Osteoblast (primary cell): ENCODE data around the gene TRIP4. TPM values are rescaled to one million over a fixed set of nuclear protein-coding genes. Genes with fewer than 3 reads are reported as not detected.
A peak's percentile ranks its signal among the peaks of the same experiment; 100 is the strongest.

Experiments
- DNase-seq: peaks from one replicate; pipeline ENCODE4 v3.0.0; 2011; ENCODE audit warnings: low spot score, mixed read lengths; ENCODE audit not compliant: insufficient read length; ENCODE audit errors: missing footprints
- H2AFZ ChIP-seq: 2 replicates; pipeline ENCODE4 v1.6.0; 2011; ENCODE audit warnings: mild to moderate bottlenecking, low read length
- H3K27ac ChIP-seq: 2 replicates; pipeline ENCODE4 v1.5.1; 2011; ENCODE audit warnings: mild to moderate bottlenecking, low read depth, low read length, moderate library complexity
- H3K27me3 ChIP-seq: 2 replicates; pipeline ENCODE4 v1.6.0; 2012; ENCODE audit warnings: mild to moderate bottlenecking, control low read depth, inconsistent platforms, low read length, moderate library complexity; ENCODE audit not compliant: insufficient read depth
- H3K36me3 ChIP-seq: 2 replicates; pipeline ENCODE4 v1.5.1; 2011; ENCODE audit warnings: mild to moderate bottlenecking, low read length, control low read depth, moderate library complexity; ENCODE audit not compliant: insufficient read depth
- H3K4me1 ChIP-seq: 2 replicates; pipeline ENCODE4 v1.5.1; 2011; ENCODE audit warnings: mild to moderate bottlenecking, low read length, control low read depth, moderate library complexity; ENCODE audit not compliant: insufficient read depth
- H3K4me2 ChIP-seq: 2 replicates; pipeline ENCODE4 v1.6.0; 2011; ENCODE audit warnings: mild to moderate bottlenecking, low read length; ENCODE audit not compliant: insufficient read depth
- H3K4me3 ChIP-seq: fragments of 200-600 bp; sonication (generic); 3 replicates; pipeline ENCODE4 v1.5.1; 2012; ENCODE audit warnings: mild to moderate bottlenecking, low read length, inconsistent platforms; ENCODE audit not compliant: insufficient read depth
- H3K79me2 ChIP-seq: 2 replicates; pipeline ENCODE4 v1.6.0; 2012; ENCODE audit warnings: mild to moderate bottlenecking, low read length, control low read depth, inconsistent platforms; ENCODE audit not compliant: insufficient read depth
- H3K9me3 ChIP-seq: 2 replicates; pipeline ENCODE4 v1.5.1; 2011; ENCODE audit warnings: low read depth, low read length, control low read depth
- H4K20me1 ChIP-seq: 2 replicates; pipeline ENCODE4 v1.6.0; 2012; ENCODE audit warnings: mild to moderate bottlenecking, low read length, control low read depth; ENCODE audit not compliant: insufficient read depth
- CTCF ChIP-seq: IDR thresholded peaks from 2 replicates; pipeline ENCODE4 v1.5.1; 2011; ENCODE audit warnings: mild to moderate bottlenecking, low read depth, low read length, moderate library complexity; ENCODE audit errors: extremely low read depth
- total RNA-seq: library from RNA; depleted of rRNA; stranded (reverse); fragments of >200 nt; gene quantifications from 2 replicates; pipeline ENCODE4 v1.2.3, GENCODE V29; 2012

TRIP4 gene
- total RNA-seq, 1 donor, result 10.9 TPM

- no peak overlapping the region for H3K4me3 ChIP-seq
- H3K4me1 ChIP-seq, result no peaks in the 10 kb centered on the region
- no peak overlapping the region for H3K4me2 ChIP-seq
- H3K79me2 ChIP-seq, result peaks cover 4% of the 10 kb centered on the region
- H3K27ac ChIP-seq, result no peak overlapping the region
- TF ChIP-seq CTCF, result no peak
- H2AFZ ChIP-seq, result no peak overlapping the region
- peak; percentile 78 for DNase-seq
- H3K9me3 ChIP-seq, result no peaks in the 10 kb centered on the region
- H4K20me1 ChIP-seq, result no peaks in the 10 kb centered on the region
- no peaks in the 10 kb centered on the region for H3K27me3 ChIP-seq
- peaks cover 60% of the 10 kb centered on the region for H3K36me3 ChIP-seq
Measured at GRCh38 chr15:64398575-64398974, 10.9 kb downstream of the TRIP4 start.

- Histone ChIP-seq H3K9me3 (no peaks in the 10 kb centered on the region), H3K27me3 (no peaks in the 10 kb centered on the region), H3K4me1 (no peaks in the 10 kb centered on the region), H2AFZ (no peak overlapping the region), H4K20me1 (no peaks in the 10 kb centered on the region), H3K27ac (no peak overlapping the region), H3K4me2 (no peak overlapping the region), H3K36me3 (peaks cover 52% of the 10 kb centered on the region), H3K79me2 (no peaks in the 10 kb centered on the region), H3K4me3 (no peak overlapping the region)
- DNase-seq, result no peak
- TF ChIP-seq CTCF, result no peak
Measured at GRCh38 chr15:64400583-64400982, 12.9 kb downstream of the TRIP4 start.

- Histone ChIP-seq H3K36me3 (peaks cover 65% of the 10 kb centered on the region), H3K9me3 (no peaks in the 10 kb centered on the region), H3K4me3 (no peak overlapping the region), H3K79me2 (no peaks in the 10 kb centered on the region), H3K27me3 (no peaks in the 10 kb centered on the region), H3K27ac (no peak overlapping the region), H4K20me1 (no peaks in the 10 kb centered on the region), H3K4me2 (no peak overlapping the region), H3K4me1 (no peaks in the 10 kb centered on the region), H2AFZ (no peak overlapping the region)
- no peak for DNase-seq
- TF ChIP-seq CTCF, result no peak
Measured at GRCh38 chr15:64412216-64412615, 24.6 kb downstream of the TRIP4 start.

GRCh38 chr15:64422697-64423096 lies 35.1 kb downstream of the TRIP4 start:
- no peak overlapping the region for H3K27ac ChIP-seq
- H3K27me3 ChIP-seq, result no peaks in the 10 kb centered on the region
- no peaks in the 10 kb centered on the region for H3K4me1 ChIP-seq
- H3K36me3 ChIP-seq, result peaks cover 56% of the 10 kb centered on the region
- no peak for TF ChIP-seq CTCF
- no peaks in the 10 kb centered on the region for H3K9me3 ChIP-seq
- H2AFZ ChIP-seq, result no peak overlapping the region
- peaks cover 2% of the 10 kb centered on the region for H4K20me1 ChIP-seq
- no peaks in the 10 kb centered on the region for H3K79me2 ChIP-seq
- DNase-seq, result peak; percentile 8
- H3K4me3 ChIP-seq, result no peak overlapping the region
- H3K4me2 ChIP-seq, result no peak overlapping the region
